H7 (cell line): ENCODE results near the gene ZNF222. TPM values are rescaled to one million over a fixed set of nuclear protein-coding genes. Genes with fewer than 3 reads are reported as not detected.

ENCODE experiments used
- DNase-seq: peaks from one replicate; pipeline ENCODE4 v3.0.0; 2012
- H3K27me3 ChIP-seq: 2 replicates; pipeline ENCODE4 v1.6.0; 2011; ENCODE audit warnings: mild to moderate bottlenecking, low read length; ENCODE audit not compliant: control insufficient read depth, insufficient read depth
- H3K36me3 ChIP-seq: replicated peaks from 2 replicates; pipeline ENCODE4 v1.5.1; 2011; ENCODE audit warnings: low read length; ENCODE audit not compliant: control insufficient read depth, insufficient read depth
- H3K4me3 ChIP-seq: 2 replicates; pipeline ENCODE4 v1.5.1; 2011; ENCODE audit warnings: low read depth, mild to moderate bottlenecking, control low read depth, low read length, moderate library complexity; ENCODE audit not compliant: insufficient read depth
- total RNA-seq: library from RNA; depleted of rRNA; stranded (reverse); fragments of >200 nt; shearing (Covaris generic); gene quantifications from 2 replicates; pipeline ENCODE4 v1.2.3, GENCODE V29; 2014

The ZNF222 gene
- total RNA-seq, 1 experiment from 2014 or later = 1.8 TPM

GRCh38 chr19:44021221-44021620, 4.0 kb upstream of the ZNF222 start:
- no peaks in the 10 kb centered on the region for H3K36me3 ChIP-seq
- no peak for DNase-seq
- no peak overlapping the region for H3K4me3 ChIP-seq
- no peaks in the 10 kb centered on the region; the same call in 1 of the 2 replicates for H3K27me3 ChIP-seq

- H3K36me3 ChIP-seq = peaks cover 7% of the 10 kb centered on the region
- peak overlapping the region; percentile 79 for H3K4me3 ChIP-seq
- DNase-seq = no peak
- no peaks in the 10 kb centered on the region; the same call in 1 of the 2 replicates for H3K27me3 ChIP-seq
Measured at GRCh38 chr19:44024900-44025216, 321 bp upstream of the ZNF222 start.

GRCh38 chr19:44026622-44027021, 1.4 kb downstream of the ZNF222 start:
- H3K27me3 ChIP-seq = no peaks in the 10 kb centered on the region; the same call in 1 of the 2 replicates
- no peak overlapping the region for H3K4me3 ChIP-seq
- DNase-seq = no peak
- peaks cover 9% of the 10 kb centered on the region for H3K36me3 ChIP-seq

- H3K27me3 ChIP-seq = no peaks in the 10 kb centered on the region
- H3K36me3 ChIP-seq = peaks cover 17% of the 10 kb centered on the region
- DNase-seq = no peak
- no peak overlapping the region for H3K4me3 ChIP-seq
Measured at GRCh38 chr19:44032001-44032610, 6.9 kb downstream of the ZNF222 start.

GRCh38 chr19:44042147-44042546, 17.0 kb downstream of the ZNF222 start:
- H3K27me3 ChIP-seq = no peaks in the 10 kb centered on the region
- DNase-seq = no peak
- H3K4me3 ChIP-seq = no peak overlapping the region
- no peaks in the 10 kb centered on the region for H3K36me3 ChIP-seq

GRCh38 chr19:44050740-44051649, 25.8 kb downstream of the ZNF222 start:
- Histone ChIP-seq H3K4me3 (peak overlapping the region; percentile 38), H3K36me3 (no peaks in the 10 kb centered on the region), H3K27me3 (0 out of 2 replicates have a peak, but pooled peaks cover 2% of the 10 kb centered on the region)
- DNase-seq = no peak

- peak; percentile 94 for DNase-seq
- no peaks in the 10 kb centered on the region for H3K36me3 ChIP-seq
- peak within 1 kb of the TSS; percentile 79 for H3K4me3 ChIP-seq
- 0 out of 2 replicates have a peak, but pooled peaks cover 2% of the 10 kb centered on the region for H3K27me3 ChIP-seq
Measured at GRCh38 chr19:44051650-44052402, 26.6 kb downstream of the ZNF222 start, which contains the start of gene ZNF223. ZNF223 (plus strand) TSS chr19:44052036; CDS start chr19:44055177, 3,141 bp downstream.

GRCh38 chr19:44055870-44056269, 30.7 kb downstream of the ZNF222 start:
- Histone ChIP-seq H3K36me3 (peaks cover 3% of the 10 kb centered on the region), H3K4me3 (no peak overlapping the region), H3K27me3 (no peaks in the 10 kb centered on the region)
- DNase-seq = peak; percentile 26

GRCh38 chr19:44059229-44059628, 34.0 kb downstream of the ZNF222 start:
- no peak for DNase-seq
- no peaks in the 10 kb centered on the region for H3K27me3 ChIP-seq
- H3K36me3 ChIP-seq = peaks cover 11% of the 10 kb centered on the region
- no peak overlapping the region for H3K4me3 ChIP-seq

- Histone ChIP-seq H3K4me3 (no peak overlapping the region), H3K36me3 (peaks cover 12% of the 10 kb centered on the region), H3K27me3 (no peaks in the 10 kb centered on the region)
- DNase-seq = no peak
Measured at GRCh38 chr19:44061038-44061437, 35.9 kb downstream of the ZNF222 start.

- Histone ChIP-seq H3K36me3 (peaks cover 15% of the 10 kb centered on the region), H3K27me3 (no peaks in the 10 kb centered on the region), H3K4me3 (no peak overlapping the region)
- DNase-seq = no peak
Measured at GRCh38 chr19:44066305-44066704, 41.1 kb downstream of the ZNF222 start.

GRCh38 chr19:44069415-44069814, 44.2 kb downstream of the ZNF222 start:
- Histone ChIP-seq H3K4me3 (no peak overlapping the region), H3K27me3 (peaks cover 12% of the 10 kb centered on the region; the same call in 1 of the 2 replicates), H3K36me3 (peaks cover 7% of the 10 kb centered on the region)
- DNase-seq = no peak

- peak; percentile 89 for DNase-seq
- Histone ChIP-seq H3K27me3 (peaks cover 12% of the 10 kb centered on the region; the same call in 1 of the 2 replicates), H3K36me3 (no peaks in the 10 kb centered on the region), H3K4me3 (peak within 1 kb of the TSS; percentile 70)
Measured at GRCh38 chr19:44071824-44072542, 46.8 kb downstream of the ZNF222 start, which contains the start of gene ZNF284. ZNF284 (plus strand) TSS chr19:44072159; CDS start chr19:44076390, 4,231 bp downstream.
